ENCODE results near the gene PSPC1. TPM values are rescaled to one million over a fixed set of nuclear protein-coding genes. Genes with fewer than 3 reads are reported as not detected.

Gene PSPC1
- total and polyA plus RNA-seq, 2 of the 13 experiments (the other 11 are each of a cell fraction or from before 2014, with no cell fraction given), result 33.5 to 94.0 TPM

DNA sequence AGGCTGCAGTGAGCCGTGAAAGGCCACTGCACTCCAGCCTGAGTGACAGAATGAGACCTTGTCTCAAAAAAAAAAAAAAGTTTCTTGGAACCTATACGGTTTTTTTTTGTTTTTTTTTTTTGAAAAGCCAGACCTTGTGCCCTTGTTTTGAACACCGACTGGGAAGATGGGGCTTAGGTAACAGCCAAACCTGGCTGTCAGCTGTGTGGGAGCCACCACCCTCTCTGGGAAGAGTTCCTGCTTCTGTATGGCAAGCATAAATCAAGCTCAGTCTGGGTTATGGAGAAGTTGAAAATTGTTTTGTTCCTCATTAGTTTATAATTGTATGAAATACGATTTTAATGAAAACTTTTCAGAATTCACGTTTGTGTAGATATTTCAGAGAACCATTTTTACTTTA lies 109.8 kb downstream of the PSPC1 start:
- in situ Hi-C loops (cut with HindIII; ENCODE audit: extremely low pct_ligation_motif_present, low pct_unique_long_range_greater_than_20kb) (no loop called here), intact Hi-C loops (cut with micrococcal nuclease; ENCODE audit: unreplicated experiment) (no loop called here)
- H3K9ac ChIP-seq (ENCODE audit: insufficient read depth, low read depth, low read length), result no peak overlapping the region
- H3K4me1 ChIP-seq (ENCODE audit: insufficient read depth, low read length), result no peaks in the 10 kb centered on the region
- ATAC-seq (no peak), DNase-seq (ENCODE audit: low spot score) (no peak), FAIRE-seq (no peak)
- 88% methylated on average over 5 of the region's 5 CpGs for WGBS (ENCODE audit: low lambda C conversion rate)
- CTCF ChIA-PET (ENCODE audit: low intra/inter-chr PET ratio, low total read pairs), result no interaction called here
- no peaks in the 10 kb centered on the region for H4K20me1 ChIP-seq (ENCODE audit: insufficient read depth, low read length)
- BruUV-seq (replicated peaks), result TSS peak; percentile 30
- TF ChIP-seq TAF1 (CRISPR knock-in tag; IDR thresholded peaks at IDR 0.05), result no peak
- TF ChIP-seq NR3C1 (CRISPR knock-in tag; IDR thresholded peaks at IDR 0.05), result no peak
- TF ChIP-seq ZEB1 (IDR thresholded peaks at IDR 0.05; ENCODE audit: insufficient replicate concordance, low read depth), result no peak
- TF ChIP-seq RARG (CRISPR knock-in tag; IDR thresholded peaks at IDR 0.05; ENCODE audit: low read depth), result no peak
- TF ChIP-seq, protein P1, sequence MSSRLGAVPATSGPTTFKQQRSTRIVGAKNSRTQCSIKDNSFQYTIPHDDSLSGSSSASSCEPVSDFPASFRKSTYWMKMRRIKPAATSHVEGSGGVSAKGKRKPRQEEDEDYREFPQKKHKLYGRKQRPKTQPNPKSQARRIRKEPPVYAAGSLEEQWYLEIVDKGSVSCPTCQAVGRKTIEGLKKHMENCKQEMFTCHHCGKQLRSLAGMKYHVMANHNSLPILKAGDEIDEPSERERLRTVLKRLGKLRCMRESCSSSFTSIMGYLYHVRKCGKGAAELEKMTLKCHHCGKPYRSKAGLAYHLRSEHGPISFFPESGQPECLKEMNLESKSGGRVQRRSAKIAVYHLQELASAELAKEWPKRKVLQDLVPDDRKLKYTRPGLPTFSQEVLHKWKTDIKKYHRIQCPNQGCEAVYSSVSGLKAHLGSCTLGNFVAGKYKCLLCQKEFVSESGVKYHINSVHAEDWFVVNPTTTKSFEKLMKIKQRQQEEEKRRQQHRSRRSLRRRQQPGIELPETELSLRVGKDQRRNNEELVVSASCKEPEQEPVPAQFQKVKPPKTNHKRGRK (CRISPR knock-in tag; IDR thresholded peaks at IDR 0.05), result no peak
- TF ChIP-seq, protein P2, sequence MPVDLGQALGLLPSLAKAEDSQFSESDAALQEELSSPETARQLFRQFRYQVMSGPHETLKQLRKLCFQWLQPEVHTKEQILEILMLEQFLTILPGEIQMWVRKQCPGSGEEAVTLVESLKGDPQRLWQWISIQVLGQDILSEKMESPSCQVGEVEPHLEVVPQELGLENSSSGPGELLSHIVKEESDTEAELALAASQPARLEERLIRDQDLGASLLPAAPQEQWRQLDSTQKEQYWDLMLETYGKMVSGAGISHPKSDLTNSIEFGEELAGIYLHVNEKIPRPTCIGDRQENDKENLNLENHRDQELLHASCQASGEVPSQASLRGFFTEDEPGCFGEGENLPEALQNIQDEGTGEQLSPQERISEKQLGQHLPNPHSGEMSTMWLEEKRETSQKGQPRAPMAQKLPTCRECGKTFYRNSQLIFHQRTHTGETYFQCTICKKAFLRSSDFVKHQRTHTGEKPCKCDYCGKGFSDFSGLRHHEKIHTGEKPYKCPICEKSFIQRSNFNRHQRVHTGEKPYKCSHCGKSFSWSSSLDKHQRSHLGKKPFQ (CRISPR knock-in tag; IDR thresholded peaks at IDR 0.05; ENCODE audit: insufficient replicate concordance), result no peak
- no peak for TF ChIP-seq ZNF615 (CRISPR knock-in tag; IDR thresholded peaks at IDR 0.05; ENCODE audit: borderline replicate concordance)
- no peak for TF ChIP-seq HHEX (CRISPR knock-in tag; IDR thresholded peaks at IDR 0.05)
- TF ChIP-seq ELF3 (CRISPR knock-in tag; IDR thresholded peaks at IDR 0.05), result no peak
- TF ChIP-seq, protein P3, sequence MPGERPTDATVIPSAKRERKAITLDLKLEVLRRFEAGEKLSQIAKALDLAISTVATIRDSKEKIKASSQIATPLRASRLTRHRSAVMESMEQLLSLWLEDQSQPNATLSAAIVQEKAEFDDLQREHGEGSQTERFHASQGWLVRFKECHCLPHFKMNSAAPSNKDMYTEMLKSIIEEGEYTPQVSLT (CRISPR knock-in tag; IDR thresholded peaks at IDR 0.05; ENCODE audit: borderline replicate concordance, low read depth), result no peak
- no peak for TF ChIP-seq ZNF451 (CRISPR knock-in tag; IDR thresholded peaks at IDR 0.05)
- no peak for TF ChIP-seq SP4 (CRISPR knock-in tag; IDR thresholded peaks at IDR 0.05)
- H3K27ac ChIP-seq (ENCODE audit: extremely low read length, insufficient read depth, low read length), result no peak overlapping the region
- no peaks in the 10 kb centered on the region for H3K79me2 ChIP-seq (ENCODE audit: insufficient read depth, low read length)
- no peak overlapping the region for H3K4me2 ChIP-seq (ENCODE audit: low read depth, low read length)
- no peaks in the 10 kb centered on the region for H3K9me3 ChIP-seq (ENCODE audit: low read length)
- POLR2A ChIA-PET, result no interaction called here
- H3K27me3 ChIP-seq (ENCODE audit: control insufficient read depth in 1 of 2, insufficient read depth in 2 of 2, low read length in 2 of 2), result no peaks in the 10 kb centered on the region
- H2AFZ ChIP-seq (ENCODE audit: low read length), result no peak overlapping the region
- H3K36me3 ChIP-seq (replicated peaks in 1 of 2; ENCODE audit: control insufficient read depth in 1 of 2, insufficient read depth in 2 of 2, low read length in 2 of 2), result peaks cover 14 to 69% of the 10 kb centered on the region in 2 experiments
- H3K4me3 ChIP-seq (replicated peaks in 1 of 3; ENCODE audit: insufficient read depth in 1 of 3, low read depth in 2 of 3, low read length in 3 of 3), result no peak overlapping the region
